Dendritic cell treated with granulocyte-macrophage colony-stimulating factor and Interleukin-4, amounts not matched to agents 40 ng/mL and 50 ng/mL, for 4 days (primary cell): ENCODE data around the gene DEPDC1B.
"Not testable (repeated sequence)": the region's sequence is repeated elsewhere in the genome, so short reads cannot be mapped to it uniquely, and the experiment has no call there.

ENCODE experiments used
- H3K27ac Mint-ChIP-seq: one replicate; pipeline ENCODE4 v1.8.0; 2022; ENCODE audit warnings: mild to moderate bottlenecking, mixed read lengths
- H3K27me3 Mint-ChIP-seq: one replicate; pipeline ENCODE4 v1.8.0; 2022; ENCODE audit warnings: mild to moderate bottlenecking, mixed read lengths
- H3K36me3 Mint-ChIP-seq: one replicate; pipeline ENCODE4 v1.8.0; 2022; ENCODE audit warnings: low read depth, mixed read lengths
- H3K4me1 Mint-ChIP-seq: one replicate; pipeline ENCODE4 v1.8.0; 2022; ENCODE audit warnings: low read depth, mixed read lengths
- H3K4me3 Mint-ChIP-seq: one replicate; pipeline ENCODE4 v1.8.0; 2022; ENCODE audit warnings: mild to moderate bottlenecking, moderate library complexity, mixed read lengths
- H3K9me3 Mint-ChIP-seq: one replicate; pipeline ENCODE4 v1.8.0; 2022; ENCODE audit warnings: mixed read lengths
- intact Hi-C: fragments of 100-400 bp; cut with micrococcal nuclease; formaldehyde crosslinking; loops from one replicate; pipeline ENCODE4 v1.15.0; 2022

Gene DEPDC1B

GRCh38 chr5:60611099-60611740 lies 88.7 kb downstream of the DEPDC1B start:
- no peak overlapping the region for H3K4me3 Mint-ChIP-seq
- no peaks in the 10 kb centered on the region for H3K4me1 Mint-ChIP-seq
- H3K27me3 Mint-ChIP-seq: no peaks in the 10 kb centered on the region
- peaks cover 13% of the 10 kb centered on the region for H3K36me3 Mint-ChIP-seq
- intact Hi-C loops: no loop called here
- peaks cover 5% of the 10 kb centered on the region for H3K9me3 Mint-ChIP-seq
- no peak overlapping the region for H3K27ac Mint-ChIP-seq

GRCh38 chr5:60604771-60605170 lies 95.2 kb downstream of the DEPDC1B start:
- Mint-ChIP-seq H3K4me3 (no peak overlapping the region), H3K9me3 (no peaks in the 10 kb centered on the region), H3K36me3 (no peaks in the 10 kb centered on the region), H3K27ac (no peak overlapping the region), H3K27me3 (no peaks in the 10 kb centered on the region), H3K4me1 (no peaks in the 10 kb centered on the region)
- intact Hi-C loops: no loop called here

GRCh38 chr5:60598424-60598823 lies 101.5 kb downstream of the DEPDC1B start:
- Mint-ChIP-seq H3K36me3 (no peaks in the 10 kb centered on the region), H3K9me3 (no peaks in the 10 kb centered on the region), H3K27ac (peak overlapping the region; percentile 74), H3K4me3 (no peak overlapping the region), H3K27me3 (no peaks in the 10 kb centered on the region), H3K4me1 (peaks cover 21% of the 10 kb centered on the region)
- intact Hi-C loops: no loop called here

- Mint-ChIP-seq H3K4me3 (peak overlapping the region; percentile 35), H3K27ac (peak overlapping the region; percentile 74)
Measured at GRCh38 chr5:60597572-60598320, 102.2 kb downstream of the DEPDC1B start.

GRCh38 chr5:60594715-60595477 lies 105.1 kb downstream of the DEPDC1B start:
- H3K27ac Mint-ChIP-seq: no peak overlapping the region
- H3K27me3 Mint-ChIP-seq: no peaks in the 10 kb centered on the region
- H3K4me3 Mint-ChIP-seq: no peak overlapping the region
- H3K9me3 Mint-ChIP-seq: peaks cover 4% of the 10 kb centered on the region
- intact Hi-C loops: no loop called here
- H3K36me3 Mint-ChIP-seq: no peaks in the 10 kb centered on the region
- H3K4me1 Mint-ChIP-seq: peaks cover 21% of the 10 kb centered on the region

More at GRCh38 chr5:60597572-60598320, 102.2 kb downstream of the DEPDC1B start:
- intact Hi-C loops: no loop called here
- Mint-ChIP-seq H3K4me1 (peaks cover 21% of the 10 kb centered on the region), H3K36me3 (no peaks in the 10 kb centered on the region), H3K27me3 (no peaks in the 10 kb centered on the region), H3K9me3 (no peaks in the 10 kb centered on the region)

- no peak overlapping the region for H3K4me3 Mint-ChIP-seq
- peaks cover 8% of the 10 kb centered on the region for H3K9me3 Mint-ChIP-seq
- H3K27me3 Mint-ChIP-seq: no peaks in the 10 kb centered on the region
- intact Hi-C loops: no loop called here
- H3K36me3 Mint-ChIP-seq: no peaks in the 10 kb centered on the region
- H3K27ac Mint-ChIP-seq: no peak overlapping the region
- H3K4me1 Mint-ChIP-seq: peaks cover 5% of the 10 kb centered on the region
Measured at GRCh38 chr5:60590172-60590571, 109.8 kb downstream of the DEPDC1B start.

GRCh38 chr5:60587312-60587711 lies 112.7 kb downstream of the DEPDC1B start:
- intact Hi-C loops, H3K27ac Mint-ChIP-seq, H3K4me1 Mint-ChIP-seq, H3K36me3 Mint-ChIP-seq, H3K9me3 Mint-ChIP-seq, H3K27me3 Mint-ChIP-seq, H3K4me3 Mint-ChIP-seq: not testable (repeated sequence)

- Mint-ChIP-seq H3K27me3 (no peaks in the 10 kb centered on the region), H3K9me3 (peaks cover 8% of the 10 kb centered on the region), H3K27ac (no peak overlapping the region), H3K36me3 (no peaks in the 10 kb centered on the region), H3K4me1 (no peaks in the 10 kb centered on the region), H3K4me3 (no peak overlapping the region)
- intact Hi-C loops: loop anchor here (1.0 kb wide), 1 partner anchor 776 kb away; no protein-coding TSS in a partner anchor
Measured at GRCh38 chr5:60586307-60586901, 113.6 kb downstream of the DEPDC1B start.

- Mint-ChIP-seq H3K36me3 (no peaks in the 10 kb centered on the region), H3K9me3 (peaks cover 8% of the 10 kb centered on the region), H3K27me3 (no peaks in the 10 kb centered on the region), H3K27ac (no peak overlapping the region), H3K4me3 (no peak overlapping the region), H3K4me1 (no peaks in the 10 kb centered on the region)
- intact Hi-C loops: loop anchor here (1.0 kb wide), 1 partner anchor 775 kb away; no protein-coding TSS in a partner anchor
Measured at GRCh38 chr5:60585618-60586017, 114.3 kb downstream of the DEPDC1B start.

- Mint-ChIP-seq H3K4me1 (no peaks in the 10 kb centered on the region), H3K27me3 (no peaks in the 10 kb centered on the region), H3K9me3 (no peaks in the 10 kb centered on the region), H3K27ac (no peak overlapping the region), H3K36me3 (no peaks in the 10 kb centered on the region), H3K4me3 (no peak overlapping the region)
- intact Hi-C loops: no loop called here
Measured at GRCh38 chr5:60584304-60584703, 115.7 kb downstream of the DEPDC1B start.

GRCh38 chr5:60583616-60584015 lies 116.3 kb downstream of the DEPDC1B start:
- intact Hi-C loops: no loop called here
- H3K27me3 Mint-ChIP-seq: no peaks in the 10 kb centered on the region
- no peaks in the 10 kb centered on the region for H3K36me3 Mint-ChIP-seq
- no peak overlapping the region for H3K4me3 Mint-ChIP-seq
- no peak overlapping the region for H3K27ac Mint-ChIP-seq
- H3K9me3 Mint-ChIP-seq: no peaks in the 10 kb centered on the region
- no peaks in the 10 kb centered on the region for H3K4me1 Mint-ChIP-seq

GRCh38 chr5:60578315-60578714 lies 121.7 kb downstream of the DEPDC1B start:
- no peak overlapping the region for H3K27ac Mint-ChIP-seq
- H3K36me3 Mint-ChIP-seq: peaks cover 9% of the 10 kb centered on the region
- peaks cover 16% of the 10 kb centered on the region for H3K9me3 Mint-ChIP-seq
- intact Hi-C loops: no loop called here
- no peak overlapping the region for H3K4me3 Mint-ChIP-seq
- no peaks in the 10 kb centered on the region for H3K27me3 Mint-ChIP-seq
- no peaks in the 10 kb centered on the region for H3K4me1 Mint-ChIP-seq

- Mint-ChIP-seq H3K27ac (no peak overlapping the region), H3K4me3 (no peak overlapping the region), H3K9me3 (peaks cover 16% of the 10 kb centered on the region), H3K4me1 (no peaks in the 10 kb centered on the region), H3K36me3 (peaks cover 9% of the 10 kb centered on the region), H3K27me3 (no peaks in the 10 kb centered on the region)
- intact Hi-C loops: no loop called here
Measured at GRCh38 chr5:60577116-60577515, 122.8 kb downstream of the DEPDC1B start.

GRCh38 chr5:60576425-60576824 lies 123.5 kb downstream of the DEPDC1B start:
- Mint-ChIP-seq H3K36me3 (peaks cover 9% of the 10 kb centered on the region), H3K27ac (no peak overlapping the region), H3K27me3 (no peaks in the 10 kb centered on the region), H3K4me1 (no peaks in the 10 kb centered on the region), H3K4me3 (no peak overlapping the region), H3K9me3 (peaks cover 16% of the 10 kb centered on the region)
- intact Hi-C loops: no loop called here
